Colonic mucosa (tissue), 4 donors: Measurements from ENCODE around the gene ACACB. TPM values are rescaled to one million over a fixed set of nuclear protein-coding genes. Genes with fewer than 3 reads are reported as not detected.

ENCODE experiments used
- DNase-seq: peaks from one replicate; pipeline ENCODE4 v3.0.0-alpha.2; 2020
- H3K27ac ChIP-seq: fragments of 200-600 bp; one replicate; pipeline ENCODE4 v1.8.0; 2021
- H3K27me3 ChIP-seq: fragments of 200-600 bp; one replicate; pipeline ENCODE4 v1.8.0; 2021
- H3K36me3 ChIP-seq: fragments of 200-600 bp; one replicate; pipeline ENCODE4 v1.8.0; 2021
- H3K4me1 ChIP-seq: fragments of 200-600 bp; one replicate; pipeline ENCODE4 v1.8.0; 2021; ENCODE audit warnings: mild to moderate bottlenecking
- H3K4me3 ChIP-seq: fragments of 200-600 bp; one replicate; pipeline ENCODE4 v1.8.0; 2021
- H3K9ac ChIP-seq, 2 donors: one replicate each; pipeline ENCODE4 v1.7.0; 2013; ENCODE audit warnings: control low read depth in 2 of 2, low read depth in 2 of 2, low read length in 2 of 2
- H3K9me3 ChIP-seq: fragments of 200-600 bp; one replicate; pipeline ENCODE4 v1.8.0; 2021
- CTCF ChIP-seq: fragments of 200-600 bp; IDR thresholded peaks from one replicate; pipeline ENCODE4 v1.8.0; 2022; ENCODE audit warnings: antibody characterized with exemption, mild to moderate bottlenecking
- intact Hi-C: fragments of 100-400 bp; cut with DNase I; formaldehyde crosslinking; loops from one replicate; pipeline ENCODE4 v1.14.1; 2022
- total RNA-seq, 2 donors: library from RNA; stranded (reverse); fragmentation: NEBNext Ultra II Directional in 1 of 2; extraction: Animal tissue kit (Norgen Biotek cat#: 25700) in 1 of 2; gene quantifications; one replicate each; pipeline ENCODE4 v1.2.1, GENCODE V29; 2021
- donor health status: healthy.
- donor health status: DM: no; HTN: no; CAD: no.
- donor health status: DM: no; HTN: no; CAD: no.

The ACACB gene
- total RNA-seq, 2 donors from 2014 or later, result 21.3 to 32.8 TPM

GRCh38 chr12:109277255-109277898 is 161.0 kb downstream of the ACACB start:
- no peak overlapping the region for H3K27ac ChIP-seq
- no peaks in the 10 kb centered on the region for H3K4me1 ChIP-seq
- H3K4me3 ChIP-seq, result no peak overlapping the region
- no peaks in the 10 kb centered on the region for H3K36me3 ChIP-seq
- intact Hi-C loops, result no loop called here
- no peaks in the 10 kb centered on the region for H3K9me3 ChIP-seq
- no peak for DNase-seq
- no peak for TF ChIP-seq CTCF
- no peaks in the 10 kb centered on the region for H3K27me3 ChIP-seq
- no peak overlapping the region for H3K9ac ChIP-seq

- intact Hi-C loops, result no loop called here
- Histone ChIP-seq H3K4me1 (no peaks in the 10 kb centered on the region), H3K4me3 (no peak overlapping the region), H3K27ac (no peak overlapping the region), H3K36me3 (no peaks in the 10 kb centered on the region), H3K27me3 (no peaks in the 10 kb centered on the region), H3K9me3 (no peaks in the 10 kb centered on the region), H3K9ac (no peak overlapping the region)
- peak; percentile 35 for DNase-seq
- TF ChIP-seq CTCF, result no peak
These were observed 161.7 kb downstream of the ACACB start for GRCh38 chr12:109277899-109278762.

- no peak overlapping the region for H3K27ac ChIP-seq
- intact Hi-C loops, result no loop called here
- H3K4me3 ChIP-seq, result no peak overlapping the region
- no peak for TF ChIP-seq CTCF
- no peaks in the 10 kb centered on the region for H3K9me3 ChIP-seq
- DNase-seq, result no peak
- H3K27me3 ChIP-seq, result no peaks in the 10 kb centered on the region
- no peaks in the 10 kb centered on the region for H3K4me1 ChIP-seq
- H3K9ac ChIP-seq, result no peak overlapping the region
- no peaks in the 10 kb centered on the region for H3K36me3 ChIP-seq
These were observed 162.5 kb downstream of the ACACB start for GRCh38 chr12:109278912-109279311.

- Histone ChIP-seq H3K27me3 (no peaks in the 10 kb centered on the region), H3K9me3 (no peaks in the 10 kb centered on the region), H3K9ac (no peak overlapping the region), H3K36me3 (no peaks in the 10 kb centered on the region), H3K4me1 (no peaks in the 10 kb centered on the region), H3K4me3 (no peak overlapping the region), H3K27ac (no peak overlapping the region)
- no peak for TF ChIP-seq CTCF
- intact Hi-C loops, result no loop called here
- DNase-seq, result no peak
These were observed 163.1 kb downstream of the ACACB start for GRCh38 chr12:109279525-109279924.

- Histone ChIP-seq H3K27ac (no peak overlapping the region), H3K27me3 (no peaks in the 10 kb centered on the region), H3K36me3 (no peaks in the 10 kb centered on the region), H3K4me1 (no peaks in the 10 kb centered on the region), H3K4me3 (no peak overlapping the region), H3K9ac (no peak overlapping the region), H3K9me3 (no peaks in the 10 kb centered on the region)
- no peak for TF ChIP-seq CTCF
- no peak for DNase-seq
- intact Hi-C loops, result no loop called here
These were observed 165.1 kb downstream of the ACACB start for GRCh38 chr12:109281452-109281851.
